ENCODE results near the gene CNBD2. TPM values are rescaled to one million over a fixed set of nuclear protein-coding genes. Genes with fewer than 3 reads are reported as not detected.

Gene CNBD2
- total RNA-seq, 3 donors from 2014 or later, result 3.7 to 6.2 (median 4.4) TPM

DNA sequence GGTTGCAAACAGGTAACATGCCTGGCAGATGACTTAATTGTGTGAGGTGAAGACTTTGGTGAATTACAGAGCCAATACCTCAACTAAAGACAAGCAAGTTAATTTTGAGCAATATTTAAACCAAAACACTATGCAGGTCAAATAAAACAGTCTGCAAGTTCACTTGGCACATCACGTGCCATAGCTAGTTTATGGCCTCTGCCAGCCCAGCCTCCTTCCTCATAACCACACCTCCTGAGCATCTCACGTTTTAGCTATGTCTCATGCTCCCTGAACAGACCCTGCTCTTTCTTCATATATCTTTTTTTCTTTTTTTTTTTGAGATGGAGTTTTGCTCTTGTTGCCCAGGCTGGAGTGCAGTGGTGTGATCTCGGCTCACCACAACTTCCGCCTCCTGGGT, 4.5 kb upstream of the CNBD2 start:
- Histone ChIP-seq H3K4me3 (no peak overlapping the region), H3K4me1 (ENCODE audit: low read depth) (no peaks in the 10 kb centered on the region), H3K9me3 (no peaks in the 10 kb centered on the region), H3K36me3 (ENCODE audit: low read depth) (no peaks in the 10 kb centered on the region)
- intact Hi-C loops (cut with DNase I, micrococcal nuclease), result no loop called here
- TF ChIP-seq, protein P1, sequence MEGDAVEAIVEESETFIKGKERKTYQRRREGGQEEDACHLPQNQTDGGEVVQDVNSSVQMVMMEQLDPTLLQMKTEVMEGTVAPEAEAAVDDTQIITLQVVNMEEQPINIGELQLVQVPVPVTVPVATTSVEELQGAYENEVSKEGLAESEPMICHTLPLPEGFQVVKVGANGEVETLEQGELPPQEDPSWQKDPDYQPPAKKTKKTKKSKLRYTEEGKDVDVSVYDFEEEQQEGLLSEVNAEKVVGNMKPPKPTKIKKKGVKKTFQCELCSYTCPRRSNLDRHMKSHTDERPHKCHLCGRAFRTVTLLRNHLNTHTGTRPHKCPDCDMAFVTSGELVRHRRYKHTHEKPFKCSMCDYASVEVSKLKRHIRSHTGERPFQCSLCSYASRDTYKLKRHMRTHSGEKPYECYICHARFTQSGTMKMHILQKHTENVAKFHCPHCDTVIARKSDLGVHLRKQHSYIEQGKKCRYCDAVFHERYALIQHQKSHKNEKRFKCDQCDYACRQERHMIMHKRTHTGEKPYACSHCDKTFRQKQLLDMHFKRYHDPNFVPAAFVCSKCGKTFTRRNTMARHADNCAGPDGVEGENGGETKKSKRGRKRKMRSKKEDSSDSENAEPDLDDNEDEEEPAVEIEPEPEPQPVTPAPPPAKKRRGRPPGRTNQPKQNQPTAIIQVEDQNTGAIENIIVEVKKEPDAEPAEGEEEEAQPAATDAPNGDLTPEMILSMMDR (IDR thresholded peaks at IDR 0.05), result no peak
- DNase-seq (peak in 2 of 3 donors; percentile 44 to 62), ATAC-seq (peak; percentile 87)

DNA sequence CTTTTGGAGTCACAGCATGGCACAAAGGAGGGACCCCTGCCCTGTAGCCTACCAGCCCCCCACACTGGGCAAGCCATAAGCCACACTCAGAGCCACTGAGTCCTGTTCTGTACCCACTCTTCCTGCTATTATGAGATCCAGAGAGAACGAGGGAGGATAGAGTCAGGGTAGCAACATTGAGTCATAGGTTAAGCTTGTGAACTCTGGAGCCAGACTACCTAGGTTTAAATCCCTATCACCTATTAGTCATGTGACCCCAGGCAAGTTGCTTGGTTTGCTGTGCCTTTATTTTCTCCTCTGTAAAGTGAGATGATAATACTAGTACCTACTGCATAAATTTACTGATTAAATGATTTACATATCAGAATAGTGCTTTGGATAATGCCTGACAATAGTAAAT, 540 bp downstream of the CNBD2 start:
- Histone ChIP-seq H3K4me3 (no peak overlapping the region), H3K4me1 (ENCODE audit: low read depth) (no peaks in the 10 kb centered on the region), H3K36me3 (ENCODE audit: low read depth) (no peaks in the 10 kb centered on the region), H3K9me3 (no peaks in the 10 kb centered on the region)
- intact Hi-C loops (cut with DNase I, micrococcal nuclease), result no loop called here
- no peak for ATAC-seq
- no peak for DNase-seq
- TF ChIP-seq, protein P1 (IDR thresholded peaks at IDR 0.05), result no peak

DNA sequence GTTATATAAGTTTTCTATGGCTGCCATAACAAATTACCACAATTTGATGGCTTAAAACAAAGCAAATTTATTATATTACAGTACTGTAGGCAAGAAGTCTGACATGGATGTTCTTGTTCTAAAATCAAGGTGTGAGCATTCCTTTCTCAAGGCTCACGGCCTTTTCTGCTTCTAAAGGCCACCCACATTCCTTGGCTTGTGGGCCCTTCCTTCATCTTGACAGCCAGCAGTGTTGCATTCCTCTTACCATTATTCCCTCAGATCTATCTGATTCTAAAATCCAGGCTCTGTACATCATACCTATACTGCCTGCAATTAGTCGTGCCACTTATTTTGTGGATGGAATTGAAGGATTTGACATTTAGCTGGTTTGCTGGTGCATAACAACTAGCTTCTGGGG, 3.6 kb downstream of the CNBD2 start:
- TF ChIP-seq, protein P1 (IDR thresholded peaks at IDR 0.05), result no peak
- no peak for ATAC-seq

DNA sequence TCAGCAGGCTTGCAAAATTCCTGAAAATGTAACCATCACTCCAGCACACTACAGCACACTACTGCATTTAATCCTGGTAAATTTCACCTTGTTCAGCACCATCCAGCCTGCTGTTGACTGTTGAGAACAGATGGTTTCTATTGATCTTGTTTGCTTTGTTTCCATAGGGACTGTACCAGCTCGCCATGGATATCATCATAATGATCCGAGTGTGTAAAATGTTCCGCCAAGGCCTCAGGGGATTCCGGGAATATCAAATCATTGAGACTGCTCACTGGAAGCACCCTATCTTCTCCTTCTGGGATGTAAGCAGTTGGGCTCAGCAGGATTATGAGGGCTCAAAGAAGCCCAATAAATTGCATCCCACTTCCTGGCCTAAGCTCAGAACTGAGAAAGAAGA, 4.1 kb downstream of the CNBD2 start:
- DNase-seq, result no peak
- intact Hi-C loops (cut with DNase I, micrococcal nuclease), result no loop called here
- ATAC-seq, result peak; percentile 23
- Histone ChIP-seq H3K4me3 (no peak overlapping the region), H3K9me3 (no peaks in the 10 kb centered on the region), H3K4me1 (ENCODE audit: low read depth) (no peaks in the 10 kb centered on the region), H3K36me3 (ENCODE audit: low read depth) (no peaks in the 10 kb centered on the region)
- TF ChIP-seq, protein P1 (IDR thresholded peaks at IDR 0.05), result no peak

More for the DNA sequence above, 3.6 kb downstream of the CNBD2 start:
- Histone ChIP-seq H3K36me3 (ENCODE audit: low read depth) (no peaks in the 10 kb centered on the region), H3K9me3 (no peaks in the 10 kb centered on the region), H3K4me1 (ENCODE audit: low read depth) (no peaks in the 10 kb centered on the region), H3K4me3 (no peak overlapping the region)
- intact Hi-C loops (cut with DNase I, micrococcal nuclease), result no loop called here
- DNase-seq, result no peak

DNA sequence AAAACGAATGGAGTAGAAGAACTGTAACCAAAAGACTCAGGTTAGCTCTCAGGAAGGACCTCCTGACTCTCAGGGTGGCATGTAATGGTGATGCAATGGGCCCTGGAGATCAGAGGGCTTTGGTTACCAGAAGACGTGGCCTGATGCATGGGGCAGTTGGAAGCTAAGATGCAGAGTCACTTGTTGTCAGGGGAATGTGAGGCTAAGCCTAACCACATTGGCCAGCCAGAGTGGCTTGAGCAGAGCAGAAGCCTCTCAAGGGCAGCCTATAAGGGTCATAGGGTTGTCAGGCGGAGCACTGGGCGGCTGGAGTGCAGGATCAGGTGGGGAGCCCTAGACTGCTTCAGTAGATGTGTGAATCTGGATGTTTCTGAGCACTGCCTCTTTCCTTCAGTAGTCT, 5.9 kb downstream of the CNBD2 start:
- TF ChIP-seq, protein P1 (IDR thresholded peaks at IDR 0.05), result no peak
- intact Hi-C loops (cut with DNase I, micrococcal nuclease), result no loop called here
- Histone ChIP-seq H3K4me3 (no peak overlapping the region), H3K4me1 (ENCODE audit: low read depth) (no peaks in the 10 kb centered on the region), H3K36me3 (ENCODE audit: low read depth) (no peaks in the 10 kb centered on the region), H3K9me3 (no peaks in the 10 kb centered on the region)
- DNase-seq (no peak), ATAC-seq (no peak)

Data from mucosa of descending colon (tissue), 3 donors.